NT2/D1 (cell line): Measurements from ENCODE around the gene LYPLA2.

ENCODE experiments used
- SUZ12 ChIP-seq: IDR thresholded peaks from 2 replicates; pipeline ENCODE4 v1.6.1; 2011; ENCODE audit not compliant: insufficient read length, insufficient read depth; ENCODE audit errors: extremely low read depth
- YY1 ChIP-seq: IDR thresholded peaks from 2 replicates; pipeline ENCODE4 v1.6.1; 2011; ENCODE audit not compliant: insufficient read length, insufficient read depth
- ZNF274 ChIP-seq: IDR thresholded peaks from 2 replicates; pipeline ENCODE4 v1.6.1; 2011; ENCODE audit warnings: mild to moderate bottlenecking, low read depth, low read length

- TF ChIP-seq SUZ12 (no peak), YY1 (no peak), ZNF274 (no peak)
Observed at GRCh38 chr1:23759277-23759676, 31.7 kb upstream of the LYPLA2 start.
